GM21619 (cell line): ENCODE measurements around the gene AKAP8L.
"Not testable (repeated sequence)": the region's sequence is repeated elsewhere in the genome, so short reads cannot be mapped to it uniquely, and the experiment has no call there.

ENCODE experiments used
- ATAC-seq: cut with Tn5 transposase; IDR thresholded peaks from one replicate; pipeline ENCODE4 v1.9.1; 2021; ENCODE audit not compliant: unreplicated experiment

The AKAP8L gene

GRCh38 chr19:15421721-15422260 is 3.0 kb upstream of the AKAP8L start:
- ATAC-seq: no peak

GRCh38 chr19:15421136-15421695 is 2.4 kb upstream of the AKAP8L start:
- ATAC-seq: no peak

- no peak for ATAC-seq
Measured at GRCh38 chr19:15419413-15420025, 731 bp upstream of the AKAP8L start.

GRCh38 chr19:15418231-15418578 is 583 bp downstream of the AKAP8L start:
- ATAC-seq: no peak

GRCh38 chr19:15417699-15418098 is 1.1 kb downstream of the AKAP8L start:
- no peak for ATAC-seq

- no peak for ATAC-seq
Measured at GRCh38 chr19:15412832-15413231, 6.0 kb downstream of the AKAP8L start.

GRCh38 chr19:15411351-15411750 is 7.4 kb downstream of the AKAP8L start:
- ATAC-seq: not testable (repeated sequence)

GRCh38 chr19:15404780-15405211 is 14.0 kb downstream of the AKAP8L start:
- no peak for ATAC-seq

- no peak for ATAC-seq
Measured at GRCh38 chr19:15404097-15404779, 14.6 kb downstream of the AKAP8L start.

GRCh38 chr19:15403151-15403531 is 15.6 kb downstream of the AKAP8L start:
- no peak for ATAC-seq

GRCh38 chr19:15402411-15403150 is 16.2 kb downstream of the AKAP8L start:
- ATAC-seq: no peak

GRCh38 chr19:15401397-15401710 is 17.4 kb downstream of the AKAP8L start:
- ATAC-seq: no peak

GRCh38 chr19:15400521-15401396 is 18.0 kb downstream of the AKAP8L start:
- no peak for ATAC-seq

- no peak for ATAC-seq
Measured at GRCh38 chr19:15399635-15400034, 19.2 kb downstream of the AKAP8L start.

- ATAC-seq: no peak
Measured at GRCh38 chr19:15399234-15399515, 19.6 kb downstream of the AKAP8L start.

- ATAC-seq: no peak
Measured at GRCh38 chr19:15398501-15399233, 20.1 kb downstream of the AKAP8L start.

GRCh38 chr19:15397782-15398181 is 21.0 kb downstream of the AKAP8L start:
- ATAC-seq: no peak

- no peak for ATAC-seq
Measured at GRCh38 chr19:15397236-15397635, 21.6 kb downstream of the AKAP8L start.

GRCh38 chr19:15396436-15396835 is 22.4 kb downstream of the AKAP8L start:
- no peak for ATAC-seq

GRCh38 chr19:15395251-15395650 is 23.5 kb downstream of the AKAP8L start:
- ATAC-seq: not testable (repeated sequence)
